ENCODE data around the gene GOLGA6D.
"Not testable (repeated sequence)": the region's sequence is repeated elsewhere in the genome, so short reads cannot be mapped to it uniquely, and the experiment has no call there.

- not testable (repeated sequence) for TF ChIP-seq EP300 (IDR thresholded peaks at IDR 0.05); POLR2A (IDR thresholded peaks at IDR 0.05; ENCODE audit: low read depth); CTCF (IDR thresholded peaks at IDR 0.05); POLR2AphosphoS5 (IDR thresholded peaks at IDR 0.05)
Measured at GRCh38 chr15:75333654-75334419, 51.2 kb downstream of the GOLGA6D start.

Measured in esophagus muscularis mucosa (tissue), 4 donors.